Measurements from ENCODE around the gene ZCWPW2. TPM values are rescaled to one million over a fixed set of nuclear protein-coding genes. Genes with fewer than 3 reads are reported as not detected.
A peak's percentile ranks its signal among the peaks of the same experiment; 100 is the strongest.

The ZCWPW2 gene
- total and polyA plus RNA-seq, 9 of the 15 experiments (the other 6 are each of a cell fraction or from before 2014, with no cell fraction given) = 0.10 to 0.77 (median 0.44) TPM

DNA sequence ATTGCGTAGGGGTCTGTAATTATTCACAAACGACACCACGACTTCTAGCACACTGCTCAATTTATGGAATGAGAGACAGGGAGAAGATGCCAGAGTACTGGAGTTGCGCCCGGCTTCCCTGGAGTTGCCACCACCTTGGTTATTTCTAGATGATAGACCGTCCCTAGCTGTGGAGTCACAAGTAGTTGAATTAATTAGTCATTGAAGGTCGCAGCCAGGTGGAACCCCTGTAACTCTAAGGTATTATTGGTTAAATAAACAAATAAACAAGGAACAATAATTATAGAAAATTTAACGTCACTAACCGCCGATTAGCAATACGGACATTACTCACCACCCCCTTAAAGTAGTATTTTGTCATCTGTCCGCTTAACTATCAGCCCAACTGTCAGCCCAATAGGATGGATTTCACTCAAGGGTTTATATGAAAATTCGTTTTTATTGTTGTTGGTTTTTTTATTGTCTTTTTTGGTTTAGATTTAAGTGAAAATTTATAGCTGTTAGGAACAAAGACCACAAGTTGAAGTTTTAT is 1.0 kb downstream of the ZCWPW2 start (continued):
- no peak for TF ChIP-seq MAFK (IDR thresholded peaks at IDR 0.05; ENCODE audit: low read length)
- TF ChIP-seq TAF9B (IDR thresholded peaks at IDR 0.05; ENCODE audit: partially characterized antibody) = no peak
- 0 out of 2 replicates have a peak, but pooled peaks have one; percentile 6 for TF ChIP-seq XRCC5 (IDR thresholded peaks at IDR 0.05; ENCODE audit: low read depth, low read length)

DNA sequence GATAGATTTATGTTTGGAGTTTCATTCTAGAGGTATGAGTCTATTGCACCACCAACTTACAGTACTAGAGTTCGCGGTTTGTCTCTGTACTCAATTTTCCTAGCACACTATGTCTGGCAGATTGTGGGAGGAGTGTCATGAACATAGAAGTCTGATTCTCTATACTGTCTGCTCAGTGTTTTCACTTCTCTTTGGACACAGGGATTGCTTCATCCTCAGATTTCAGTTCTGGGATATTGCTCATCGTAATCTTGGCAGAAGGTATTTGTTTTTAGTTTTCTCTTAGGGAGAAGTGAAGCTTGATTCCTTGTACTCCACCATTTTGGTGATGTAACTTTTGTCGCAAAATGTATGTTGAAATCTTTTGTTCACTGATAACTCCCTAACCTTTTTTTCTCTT is 27.9 kb downstream of the ZCWPW2 start:
- H3K9me3 ChIP-seq (replicated peaks; ENCODE audit: control insufficient read depth, insufficient read depth, low read depth, low read length) = no peaks in the 10 kb centered on the region; the same call in 1 of the 2 replicates
- H4K20me1 ChIP-seq (replicated peaks; ENCODE audit: control insufficient read depth, insufficient read depth, low read length) = no peaks in the 10 kb centered on the region
- no peaks in the 10 kb centered on the region for H3K4me1 ChIP-seq (replicated peaks in 1 of 2; ENCODE audit: control insufficient read depth in 2 of 2, insufficient read depth in 2 of 2, low read length in 2 of 2)
- no peak overlapping the region for H3K4me2 ChIP-seq (ENCODE audit: insufficient read depth, low read length)
- in situ Hi-C loops (cut with MboI) (no loop called here), intact Hi-C loops (cut with micrococcal nuclease) (no loop called here)
- no peak overlapping the region for H3K27ac ChIP-seq (ENCODE audit: extremely low read depth, low read depth, low read length)
- H3K9ac ChIP-seq (ENCODE audit: insufficient read depth in 1 of 2, low read depth in 2 of 2, low read length in 2 of 2) = no peak overlapping the region
- no TSS peak for BruUV-seq (replicated peaks)
- CTCF ChIA-PET (ENCODE audit: low intra/inter-chr PET ratio) = no interaction called here
- H3K9me1 ChIP-seq (ENCODE audit: control insufficient read depth, insufficient read depth, low read length) = no peaks in the 10 kb centered on the region
- no peaks in the 10 kb centered on the region for H3K79me2 ChIP-seq (ENCODE audit: control insufficient read depth, insufficient read depth, low read length)
- 2% methylated on average over 4 of the region's 4 CpGs for WGBS (ENCODE audit: insufficient coverage, low coverage, missing lambda C conversion rate)
- H3K36me3 ChIP-seq (ENCODE audit: control insufficient read depth, insufficient read depth, low read length) = no peaks in the 10 kb centered on the region
- TF ChIP-seq SIRT6 (IDR thresholded peaks at IDR 0.05; ENCODE audit: low read depth, low read length) (no peak), ZNF436 (CRISPR knock-in tag; IDR thresholded peaks at IDR 0.05) (no peak), POU5F1 (IDR thresholded peaks at IDR 0.05; ENCODE audit: borderline replicate concordance, low read depth, low read length, partially characterized antibody) (no peak), ZNF79 (CRISPR knock-in tag; IDR thresholded peaks at IDR 0.05; ENCODE audit: low read depth) (no peak), ETV1 (tag; conservative IDR thresholded peaks at IDR 0.05; ENCODE audit: low read depth) (no peak), MIER1 (IDR thresholded peaks at IDR 0.05; ENCODE audit: low read depth) (no peak), ZNF764 (CRISPR knock-in tag; IDR thresholded peaks at IDR 0.05; ENCODE audit: low read depth) (no peak)
- TF ChIP-seq, protein P1, sequence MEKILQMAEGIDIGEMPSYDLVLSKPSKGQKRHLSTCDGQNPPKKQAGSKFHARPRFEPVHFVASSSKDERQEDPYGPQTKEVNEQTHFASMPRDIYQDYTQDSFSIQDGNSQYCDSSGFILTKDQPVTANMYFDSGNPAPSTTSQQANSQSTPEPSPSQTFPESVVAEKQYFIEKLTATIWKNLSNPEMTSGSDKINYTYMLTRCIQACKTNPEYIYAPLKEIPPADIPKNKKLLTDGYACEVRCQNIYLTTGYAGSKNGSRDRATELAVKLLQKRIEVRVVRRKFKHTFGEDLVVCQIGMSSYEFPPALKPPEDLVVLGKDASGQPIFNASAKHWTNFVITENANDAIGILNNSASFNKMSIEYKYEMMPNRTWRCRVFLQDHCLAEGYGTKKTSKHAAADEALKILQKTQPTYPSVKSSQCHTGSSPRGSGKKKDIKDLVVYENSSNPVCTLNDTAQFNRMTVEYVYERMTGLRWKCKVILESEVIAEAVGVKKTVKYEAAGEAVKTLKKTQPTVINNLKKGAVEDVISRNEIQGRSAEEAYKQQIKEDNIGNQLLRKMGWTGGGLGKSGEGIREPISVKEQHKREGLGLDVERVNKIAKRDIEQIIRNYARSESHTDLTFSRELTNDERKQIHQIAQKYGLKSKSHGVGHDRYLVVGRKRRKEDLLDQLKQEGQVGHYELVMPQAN (IDR thresholded peaks at IDR 0.05; ENCODE audit: borderline replicate concordance) = no peak
- TF ChIP-seq, protein P2, sequence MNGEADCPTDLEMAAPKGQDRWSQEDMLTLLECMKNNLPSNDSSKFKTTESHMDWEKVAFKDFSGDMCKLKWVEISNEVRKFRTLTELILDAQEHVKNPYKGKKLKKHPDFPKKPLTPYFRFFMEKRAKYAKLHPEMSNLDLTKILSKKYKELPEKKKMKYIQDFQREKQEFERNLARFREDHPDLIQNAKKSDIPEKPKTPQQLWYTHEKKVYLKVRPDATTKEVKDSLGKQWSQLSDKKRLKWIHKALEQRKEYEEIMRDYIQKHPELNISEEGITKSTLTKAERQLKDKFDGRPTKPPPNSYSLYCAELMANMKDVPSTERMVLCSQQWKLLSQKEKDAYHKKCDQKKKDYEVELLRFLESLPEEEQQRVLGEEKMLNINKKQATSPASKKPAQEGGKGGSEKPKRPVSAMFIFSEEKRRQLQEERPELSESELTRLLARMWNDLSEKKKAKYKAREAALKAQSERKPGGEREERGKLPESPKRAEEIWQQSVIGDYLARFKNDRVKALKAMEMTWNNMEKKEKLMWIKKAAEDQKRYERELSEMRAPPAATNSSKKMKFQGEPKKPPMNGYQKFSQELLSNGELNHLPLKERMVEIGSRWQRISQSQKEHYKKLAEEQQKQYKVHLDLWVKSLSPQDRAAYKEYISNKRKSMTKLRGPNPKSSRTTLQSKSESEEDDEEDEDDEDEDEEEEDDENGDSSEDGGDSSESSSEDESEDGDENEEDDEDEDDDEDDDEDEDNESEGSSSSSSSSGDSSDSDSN (IDR thresholded peaks at IDR 0.05; ENCODE audit: borderline replicate concordance in 1 of 2, low read depth in 2 of 2, low read length in 2 of 2) = no peak
- TF ChIP-seq, protein P3, sequence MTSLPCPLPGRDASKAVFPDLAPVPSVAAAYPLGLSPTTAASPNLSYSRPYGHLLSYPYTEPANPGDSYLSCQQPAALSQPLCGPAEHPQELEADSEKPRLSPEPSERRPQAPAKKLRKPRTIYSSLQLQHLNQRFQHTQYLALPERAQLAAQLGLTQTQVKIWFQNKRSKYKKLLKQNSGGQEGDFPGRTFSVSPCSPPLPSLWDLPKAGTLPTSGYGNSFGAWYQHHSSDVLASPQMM (CRISPR knock-in tag; IDR thresholded peaks at IDR 0.05) = no peak
- TF ChIP-seq, protein P4, sequence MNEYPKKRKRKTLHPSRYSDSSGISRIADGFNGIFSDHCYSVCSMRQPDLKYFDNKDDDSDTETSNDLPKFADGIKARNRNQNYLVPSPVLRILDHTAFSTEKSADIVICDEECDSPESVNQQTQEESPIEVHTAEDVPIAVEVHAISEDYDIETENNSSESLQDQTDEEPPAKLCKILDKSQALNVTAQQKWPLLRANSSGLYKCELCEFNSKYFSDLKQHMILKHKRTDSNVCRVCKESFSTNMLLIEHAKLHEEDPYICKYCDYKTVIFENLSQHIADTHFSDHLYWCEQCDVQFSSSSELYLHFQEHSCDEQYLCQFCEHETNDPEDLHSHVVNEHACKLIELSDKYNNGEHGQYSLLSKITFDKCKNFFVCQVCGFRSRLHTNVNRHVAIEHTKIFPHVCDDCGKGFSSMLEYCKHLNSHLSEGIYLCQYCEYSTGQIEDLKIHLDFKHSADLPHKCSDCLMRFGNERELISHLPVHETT (CRISPR knock-in tag; conservative IDR thresholded peaks at IDR 0.05 in 1 of 2, IDR thresholded peaks at IDR 0.05 in 1 of 2) = no peak
- DNase-seq (ENCODE audit: extremely low read depth in 1 of 4, low spot score in 3 of 4) = no peak
- ATAC-seq = no peak
- FAIRE-seq = no peak
- H2AFZ ChIP-seq (ENCODE audit: low read depth, low read length) = no peak overlapping the region
- no peak overlapping the region for H3K4me3 ChIP-seq
- POLR2A ChIA-PET = no interaction called here
- H3K27me3 ChIP-seq (ENCODE audit: control insufficient read depth in 2 of 2, insufficient read depth in 2 of 2, low read length in 2 of 2) = no peaks in the 10 kb centered on the region
